ENCODE results near the gene FSTL4. TPM values are rescaled to one million over a fixed set of nuclear protein-coding genes. Genes with fewer than 3 reads are reported as not detected.

Gene FSTL4
- polyA plus RNA-seq, 1 of the 3 experiments (the other 2 are of a cell fraction) = not detected

GRCh38 chr5:133163839-133164238 is 448.5 kb downstream of the FSTL4 start:
- ChIA-PET POLR2A (no interaction called here), CTCF (interaction anchor here (0.6 kb wide), 1 partner anchor 85 kb away, joined by 3 read pairs; no protein-coding TSS in a partner anchor)
- H3K4me1 ChIP-seq (ENCODE audit: control insufficient read depth in 1 of 2, insufficient read depth in 2 of 2, low read depth in 1 of 2, low read length in 1 of 2) = no peaks in the 10 kb centered on the region
- no peak overlapping the region for H3K4me2 ChIP-seq
- no peak overlapping the region for H3K4me3 ChIP-seq (ENCODE audit: low read depth in 2 of 2, low read length in 1 of 2)
- 75% methylated on average over 3 of the region's 3 CpGs for WGBS (ENCODE audit: low lambda C conversion rate)
- DNase-seq = no peak
- TF ChIP-seq JUND (IDR thresholded peaks at IDR 0.05) = no peak
- no peak for TF ChIP-seq SMC3 (IDR thresholded peaks at IDR 0.05; ENCODE audit: low read depth, low read length)
- no peak for TF ChIP-seq SIN3A (IDR thresholded peaks at IDR 0.05; ENCODE audit: borderline replicate concordance, low read depth, low read length)
- no peak for TF ChIP-seq EP300 (IDR thresholded peaks at IDR 0.05; ENCODE audit: borderline replicate concordance in 1 of 2, low read depth in 1 of 2, low read length in 1 of 2)
- no peak for TF ChIP-seq FOXJ3 (CRISPR knock-in tag; IDR thresholded peaks at IDR 0.05)
- no peak for TF ChIP-seq POLR2AphosphoS5 (IDR thresholded peaks at IDR 0.05; ENCODE audit: low read depth, low read length)
- TF ChIP-seq YY1 (IDR thresholded peaks at IDR 0.05; ENCODE audit: low read depth) = no peak
- TF ChIP-seq RCOR1 (IDR thresholded peaks at IDR 0.05; ENCODE audit: low read length) = no peak
- TF ChIP-seq MAX (IDR thresholded peaks at IDR 0.05; ENCODE audit: low read depth) = no peak
- no peak for TF ChIP-seq NRF1 (IDR thresholded peaks at IDR 0.05; ENCODE audit: low read depth, low read length)
- no peak for TF ChIP-seq FOXM1 (IDR thresholded peaks at IDR 0.05; ENCODE audit: low read depth)
- no peak for TF ChIP-seq FOSL2 (IDR thresholded peaks at IDR 0.05; ENCODE audit: borderline replicate concordance, low read depth)
- no peak for TF ChIP-seq USF1 (IDR thresholded peaks at IDR 0.05; ENCODE audit: borderline replicate concordance, low read depth)
- TF ChIP-seq GATA2 (CRISPR knock-in tag; IDR thresholded peaks at IDR 0.05) = no peak
- no peak for TF ChIP-seq NFIC (IDR thresholded peaks at IDR 0.05; ENCODE audit: borderline replicate concordance)
- H2AFZ ChIP-seq (ENCODE audit: low read depth) = no peak overlapping the region
- no peaks in the 10 kb centered on the region for H3K9me2 ChIP-seq
- no peaks in the 10 kb centered on the region for H4K20me1 ChIP-seq (ENCODE audit: insufficient read depth)
- H3K9me3 ChIP-seq = peaks cover 4% of the 10 kb centered on the region; the same call in 1 of the 2 replicates
- no peaks in the 10 kb centered on the region for H3K36me3 ChIP-seq (replicated peaks in 1 of 2; ENCODE audit: control insufficient read depth in 1 of 2, insufficient read depth in 2 of 2, low read length in 1 of 2)
- no peaks in the 10 kb centered on the region for H3K79me2 ChIP-seq (ENCODE audit: insufficient read depth)
- no peak overlapping the region for H3K9ac ChIP-seq
- H3F3A ChIP-seq (replicated peaks; ENCODE audit: insufficient read depth) = no peaks in the 10 kb centered on the region
- H3K27ac ChIP-seq (ENCODE audit: low read depth in 2 of 2, low read length in 1 of 2) = no peak overlapping the region
- no peaks in the 10 kb centered on the region for H3K27me3 ChIP-seq (ENCODE audit: insufficient read depth)

GRCh38 chr5:133159543-133159942 is 452.8 kb downstream of the FSTL4 start:
- Histone ChIP-seq H3K27ac (ENCODE audit: low read depth in 2 of 2, low read length in 1 of 2) (no peak overlapping the region), H3K4me3 (ENCODE audit: low read depth in 2 of 2, low read length in 1 of 2) (no peak overlapping the region), H3F3A (replicated peaks; ENCODE audit: insufficient read depth) (no peaks in the 10 kb centered on the region), H3K9me3 (no peaks in the 10 kb centered on the region), H3K79me2 (ENCODE audit: insufficient read depth) (no peaks in the 10 kb centered on the region), H2AFZ (ENCODE audit: low read depth) (no peak overlapping the region), H3K4me2 (no peak overlapping the region), H3K9me2 (no peaks in the 10 kb centered on the region), H3K9ac (no peak overlapping the region), H4K20me1 (ENCODE audit: insufficient read depth) (no peaks in the 10 kb centered on the region), H3K27me3 (ENCODE audit: insufficient read depth) (no peaks in the 10 kb centered on the region; the same call in 1 of the 2 replicates), H3K36me3 (replicated peaks in 1 of 2; ENCODE audit: control insufficient read depth in 1 of 2, insufficient read depth in 2 of 2, low read length in 1 of 2) (no peaks in the 10 kb centered on the region), H3K4me1 (ENCODE audit: control insufficient read depth in 1 of 2, insufficient read depth in 2 of 2, low read depth in 1 of 2, low read length in 1 of 2) (peaks cover 0 to 2% of the 10 kb centered on the region in 2 experiments; a peak in 1 of 4 replicates)
- no peak for DNase-seq
- TF ChIP-seq SMC3 (IDR thresholded peaks at IDR 0.05; ENCODE audit: low read depth, low read length) (no peak), CTCF (IDR thresholded peaks at IDR 0.05) (no peak), MAX (IDR thresholded peaks at IDR 0.05; ENCODE audit: low read depth) (no peak), POLR2AphosphoS5 (IDR thresholded peaks at IDR 0.05; ENCODE audit: low read depth, low read length) (no peak), GABPA (IDR thresholded peaks at IDR 0.05; ENCODE audit: low read depth) (no peak), RXRA (IDR thresholded peaks at IDR 0.05; ENCODE audit: borderline replicate concordance, low read depth) (no peak), TEAD4 (IDR thresholded peaks at IDR 0.05; ENCODE audit: borderline replicate concordance, insufficient read depth) (no peak), RAD21 (IDR thresholded peaks at IDR 0.05; ENCODE audit: low read length) (no peak), FOXJ3 (CRISPR knock-in tag; IDR thresholded peaks at IDR 0.05) (no peak)
- ChIA-PET POLR2A (no interaction called here), CTCF (no interaction called here)
- 33% methylated on average over 1 of the region's 1 CpG for WGBS (ENCODE audit: low lambda C conversion rate)

Measured in SK-N-SH (cell line).